GM19395 (cell line): ENCODE results near the gene CIAPIN1.

ENCODE experiments used
- ATAC-seq: cut with Tn5 transposase; IDR thresholded peaks from one replicate; pipeline ENCODE4 v1.9.1; 2021; ENCODE audit warnings: mild to moderate bottlenecking, moderate library complexity; ENCODE audit not compliant: unreplicated experiment

Gene CIAPIN1

DNA sequence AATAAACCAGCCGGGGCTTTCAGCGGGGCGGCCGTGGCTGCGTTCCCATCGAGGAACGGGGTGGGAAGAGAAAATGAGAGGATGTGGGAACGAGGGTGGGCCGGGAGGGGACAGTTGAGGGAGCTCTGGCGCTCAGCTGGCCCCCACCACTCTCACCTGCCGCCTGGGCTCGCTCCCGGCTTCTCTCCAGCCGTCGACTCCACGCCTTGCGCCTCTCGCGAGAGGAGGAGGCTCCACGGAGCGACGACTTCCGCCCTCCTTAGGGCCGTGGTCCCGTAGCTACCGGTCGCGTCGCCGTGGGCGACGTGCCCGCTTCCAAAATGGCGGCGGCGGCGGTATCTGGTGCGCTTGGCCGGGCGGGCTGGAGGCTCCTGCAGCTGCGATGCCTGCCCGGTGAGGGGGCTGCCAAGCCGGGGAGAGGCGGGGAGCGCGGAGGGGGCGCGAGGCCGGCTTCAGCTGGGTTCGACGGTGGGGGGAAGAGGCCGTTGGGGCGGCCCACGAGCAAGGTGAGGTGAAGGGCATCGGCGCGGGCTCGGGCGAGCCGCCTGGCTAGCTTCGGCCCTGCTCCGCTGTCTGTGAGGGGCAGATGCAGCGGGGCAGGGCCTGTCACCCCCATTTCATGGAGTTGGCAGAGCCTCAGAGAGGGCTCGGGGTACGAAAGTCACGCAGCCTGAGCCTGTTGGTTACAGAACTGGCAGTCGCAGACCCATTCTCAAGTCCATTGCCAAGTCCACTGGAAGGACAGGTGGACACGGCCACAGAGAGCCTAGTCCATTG lies at the start of gene CIAPIN1, which contains the start of gene COQ9:
Gene CIAPIN1, minus strand, starts transcription at position 200 of the 777 bp plus-strand sequence. CDS start 6,457 bp downstream, outside the sequence.
Gene COQ9, plus strand, starts transcription at position 294 of the 777 bp plus-strand sequence. Its CDS starts 27 bp downstream, at position 321.
- peak; percentile 96 for ATAC-seq

DNA sequence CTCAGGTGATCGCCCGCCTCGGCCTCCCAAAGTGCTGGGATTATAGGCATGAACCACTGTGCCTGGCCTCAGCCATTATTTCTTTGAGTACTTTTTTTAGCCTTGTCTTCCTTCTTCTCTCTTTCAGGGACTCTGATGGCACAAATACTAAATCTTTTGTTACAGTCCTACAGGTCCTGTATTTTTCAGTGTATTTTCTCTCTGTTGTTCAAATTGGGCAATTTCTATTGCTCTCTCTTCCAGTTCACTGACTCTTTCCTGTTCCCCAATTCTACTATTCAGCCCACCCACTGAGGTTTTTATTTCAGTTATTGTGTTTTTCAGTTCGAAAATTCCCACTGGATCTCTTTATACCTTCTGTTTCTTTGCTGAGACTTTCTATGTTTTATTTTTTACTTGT lies 46.6 kb upstream of the CIAPIN1 start:
- ATAC-seq = no peak

DNA sequence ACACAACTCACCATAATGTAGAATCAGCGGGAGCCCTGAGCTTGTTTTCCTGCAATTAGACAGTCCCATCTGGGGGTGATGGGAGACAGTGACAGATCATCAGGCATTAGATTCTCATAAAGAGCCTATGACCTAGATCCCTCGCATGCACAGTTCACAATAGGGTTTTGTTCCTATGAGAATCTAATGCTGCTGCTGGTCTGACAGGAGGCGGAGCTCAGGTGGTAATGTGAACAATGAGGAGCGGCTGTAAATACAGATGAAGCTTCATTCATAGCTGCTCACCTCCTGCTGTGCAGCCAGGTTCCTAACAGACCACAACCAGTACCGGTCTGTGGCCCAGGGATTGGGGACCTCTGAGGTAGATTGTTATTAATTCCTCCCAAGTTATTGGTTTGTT lies 42.0 kb upstream of the CIAPIN1 start:
- no peak for ATAC-seq

DNA sequence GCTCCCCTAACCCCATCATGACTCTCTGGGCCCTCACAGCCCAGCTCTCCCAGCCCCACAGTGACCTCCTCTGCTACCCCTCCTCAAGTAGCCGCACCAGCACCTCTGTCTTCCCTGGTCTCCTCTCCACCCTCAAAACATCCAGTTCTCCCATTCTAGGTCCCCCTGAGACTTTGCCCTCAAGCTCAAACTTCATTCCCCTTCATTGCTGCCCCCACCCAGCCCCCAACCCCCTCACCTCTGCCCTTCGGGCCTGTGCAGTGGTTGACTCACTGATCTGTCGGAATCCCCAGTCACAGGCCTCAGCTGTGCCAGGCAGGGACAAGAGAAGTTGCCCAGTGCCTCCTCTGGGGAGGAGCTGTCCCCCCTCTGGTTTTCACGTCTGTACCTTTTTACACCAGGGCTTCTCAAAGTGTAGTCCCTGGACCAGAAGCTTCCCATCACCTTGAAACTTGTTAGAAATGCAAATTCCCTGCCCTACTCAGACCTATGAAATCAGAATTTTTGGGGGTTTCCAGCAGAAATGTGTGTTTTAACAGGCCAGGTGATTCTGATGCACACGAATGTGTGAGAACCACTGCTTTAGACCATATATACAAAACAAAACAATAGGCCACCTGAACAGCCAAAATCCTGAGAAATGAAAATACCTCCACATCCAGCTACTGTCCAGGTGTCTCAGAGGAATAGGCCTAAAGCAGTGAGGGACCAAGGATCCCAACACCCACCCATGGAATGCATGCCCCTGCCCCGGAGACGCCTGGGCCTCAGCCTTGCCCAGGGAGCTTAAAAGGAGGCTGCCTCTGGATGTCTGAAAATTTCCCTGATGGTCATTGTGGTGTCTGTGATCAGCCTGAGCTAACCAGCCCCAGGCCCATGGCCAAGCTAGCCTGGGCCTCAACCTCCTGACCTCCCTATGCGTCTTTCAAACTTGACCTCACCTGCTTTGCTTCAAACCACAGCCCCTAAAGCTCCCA lies 40.0 kb upstream of the CIAPIN1 start:
- no peak for ATAC-seq

DNA sequence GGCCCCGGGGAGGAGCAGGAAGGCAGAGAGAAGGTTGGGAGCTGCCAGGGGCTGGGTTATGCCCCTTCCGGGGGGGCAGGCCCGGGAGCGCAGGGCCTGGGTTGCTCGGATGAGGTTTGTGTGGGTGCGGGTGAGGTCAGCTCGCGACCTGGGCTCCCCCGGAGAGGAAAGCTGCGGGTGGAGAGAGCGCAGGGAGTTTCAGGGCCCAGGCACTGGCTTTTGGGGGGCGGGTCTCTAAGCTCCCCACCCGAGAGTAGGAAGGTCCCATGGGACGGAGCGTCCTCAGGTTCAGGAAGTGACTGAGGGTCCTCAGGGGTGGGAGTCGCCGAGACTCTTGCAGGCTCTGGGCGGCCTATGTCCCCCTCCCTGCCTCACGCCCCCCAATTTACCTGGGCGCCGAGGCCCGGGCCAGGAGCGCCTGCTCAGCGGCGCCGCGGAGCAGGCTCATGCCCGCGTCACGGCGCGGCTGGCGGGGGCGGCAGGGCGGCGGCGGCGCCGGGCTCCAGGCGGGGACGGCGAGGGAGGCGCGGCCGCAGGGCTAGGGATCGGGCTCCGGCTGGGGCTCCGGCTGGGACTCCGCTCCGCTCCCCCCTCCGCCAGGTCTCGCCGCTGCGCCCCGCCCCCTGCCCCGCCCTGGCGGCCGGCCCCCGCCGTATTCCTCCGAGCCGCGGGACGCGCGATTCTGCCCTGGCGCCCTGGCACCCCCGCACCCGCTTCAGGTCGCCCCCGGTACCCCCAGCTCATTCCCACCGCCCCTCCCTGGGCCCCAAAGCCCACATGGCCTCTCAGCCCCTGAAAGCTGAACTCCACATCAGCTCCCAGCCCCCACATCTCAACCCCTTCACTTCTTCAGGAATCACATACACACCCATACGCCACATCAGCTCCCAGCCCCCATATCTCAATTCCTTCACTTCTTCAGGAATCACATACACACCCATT lies 39.0 kb upstream of the CIAPIN1 start, which contains the start of gene DOK4:
Gene DOK4, minus strand, starts transcription at position 578 of the 942 bp plus-strand sequence. CDS start 6,986 bp downstream, outside the sequence.
- ATAC-seq = peak; percentile 82

DNA sequence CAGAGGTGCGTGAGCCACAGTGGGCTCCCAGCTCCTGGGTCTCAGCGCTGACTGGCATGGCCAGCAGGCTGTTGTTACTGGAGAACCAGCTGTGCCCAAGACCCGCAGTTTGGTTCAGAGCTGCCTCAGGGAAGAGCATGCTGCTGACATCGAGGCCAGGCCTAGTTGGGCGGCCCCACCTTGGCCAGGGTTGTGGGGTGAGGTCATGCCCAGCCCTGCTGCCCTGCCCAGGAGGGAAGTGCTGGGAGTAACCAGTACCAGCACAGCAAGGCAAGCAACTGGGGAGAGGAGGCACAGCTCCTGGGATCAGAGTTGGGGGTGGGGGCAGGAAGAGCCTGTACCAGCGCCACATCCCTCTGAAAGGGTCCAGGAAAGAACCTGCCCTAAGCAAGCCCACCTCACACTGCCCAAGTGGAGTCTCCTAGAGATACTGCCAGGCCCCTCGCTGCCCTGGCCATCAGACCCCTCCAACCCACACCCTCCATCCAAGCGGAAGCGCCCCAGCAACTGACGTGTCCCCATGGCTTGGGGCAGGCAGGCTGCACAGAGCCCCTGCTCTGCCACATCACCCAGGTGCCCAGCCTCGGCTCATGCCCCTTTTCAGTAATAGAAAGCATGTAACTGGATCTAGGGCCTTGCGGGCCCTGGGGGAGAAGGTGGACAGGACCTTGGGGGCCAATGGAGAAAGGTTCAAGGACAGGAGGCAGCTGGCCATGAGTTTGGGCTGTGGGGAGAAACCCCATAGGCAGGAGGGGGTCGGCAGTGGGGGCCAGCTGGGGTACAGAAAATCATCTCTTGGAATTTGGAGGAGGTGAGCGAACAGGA lies 38.1 kb upstream of the CIAPIN1 start:
- no peak for ATAC-seq

DNA sequence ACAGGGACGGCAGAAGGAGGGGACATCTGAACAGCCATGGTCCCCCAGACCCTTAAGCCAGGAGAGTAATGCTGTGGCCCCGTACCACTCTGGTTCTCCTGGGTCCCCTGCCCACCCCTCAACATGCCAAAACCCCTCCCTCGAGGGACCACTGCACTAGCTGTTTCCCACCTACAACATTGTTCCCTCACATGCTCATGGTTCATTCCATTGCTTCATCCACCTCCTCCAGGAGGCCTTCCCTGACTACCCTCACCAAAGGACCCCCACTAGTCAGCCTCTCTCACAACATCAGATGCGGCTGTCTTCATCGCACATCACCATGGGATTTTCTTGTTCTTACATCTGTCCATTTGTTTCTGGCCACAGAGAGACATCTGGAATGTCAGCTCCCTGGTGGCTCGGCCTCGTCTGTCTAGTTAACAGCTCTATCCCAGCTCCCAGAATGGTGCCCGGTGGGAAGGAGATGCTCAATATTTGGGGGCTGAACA lies 37.4 kb upstream of the CIAPIN1 start:
- no peak for ATAC-seq

DNA sequence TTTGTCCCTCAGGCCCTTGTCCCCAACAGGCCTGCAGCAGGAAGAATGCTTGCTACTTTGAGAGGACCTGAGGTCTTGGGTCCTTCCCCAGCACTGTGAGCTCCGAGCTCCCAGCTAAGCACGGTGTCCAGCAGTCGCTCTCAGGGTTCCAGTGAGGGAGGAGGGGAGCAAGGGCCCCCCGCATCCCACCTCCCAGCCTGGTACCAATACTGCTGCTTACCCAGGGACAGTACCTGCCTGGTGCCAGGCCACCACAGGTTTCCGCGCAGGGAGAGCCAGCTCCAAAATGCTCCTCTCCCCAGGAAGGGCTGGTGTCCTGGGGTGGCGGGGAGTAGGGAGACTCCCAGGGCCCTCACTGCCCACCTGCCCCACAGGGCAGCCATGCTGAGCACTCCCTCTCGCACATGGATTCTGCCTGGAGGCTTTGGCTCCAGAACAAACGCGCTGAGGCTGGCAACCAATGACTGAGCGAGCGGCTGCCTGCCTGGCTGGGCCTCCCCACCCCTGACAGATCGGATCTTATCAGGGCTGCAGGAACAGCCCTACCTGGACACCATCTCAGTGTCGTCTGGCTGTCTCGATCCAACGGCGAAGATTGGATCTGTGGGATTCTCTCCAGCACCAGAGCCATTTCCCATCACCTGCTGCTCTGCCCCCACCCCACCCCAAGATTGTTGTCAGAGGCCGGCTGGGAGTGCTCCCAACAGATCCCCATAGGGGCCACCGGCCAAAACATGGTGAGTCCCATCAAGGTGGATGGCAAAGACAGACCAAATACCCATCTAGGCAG lies 36.7 kb upstream of the CIAPIN1 start:
- ATAC-seq = no peak

DNA sequence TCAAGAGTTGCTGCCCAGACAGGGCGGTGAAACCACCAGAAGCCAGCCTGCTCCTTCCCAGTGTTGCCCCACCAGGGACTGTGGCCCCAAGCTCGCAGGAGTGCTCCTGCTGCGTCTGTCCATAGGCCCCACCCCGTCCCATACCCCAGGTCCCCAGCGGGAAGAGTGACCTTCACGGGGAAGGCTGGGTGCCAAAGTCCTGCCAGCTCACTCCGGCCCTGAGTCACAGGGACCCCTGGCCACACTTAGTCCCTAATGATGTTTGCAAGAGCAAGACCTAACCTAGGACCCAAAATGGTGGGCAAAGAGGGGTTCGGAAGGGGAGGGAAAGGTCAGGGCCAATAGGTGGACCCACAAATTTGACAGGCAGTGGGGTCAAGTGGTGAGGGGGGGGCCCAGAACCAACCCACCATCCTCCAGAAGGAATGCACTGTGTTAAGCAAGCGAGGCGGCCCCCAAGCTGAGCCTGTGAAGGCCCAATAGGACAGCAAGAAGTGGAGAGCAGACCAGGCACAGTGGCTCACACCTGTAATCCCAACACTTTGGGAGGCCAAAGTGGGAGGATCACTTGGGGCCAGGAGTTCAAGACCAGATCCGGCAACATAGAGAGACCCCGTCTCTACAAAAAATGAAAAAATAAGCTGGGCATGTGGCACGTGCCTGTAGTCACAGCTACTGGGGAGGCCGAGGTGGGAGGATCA lies 35.8 kb upstream of the CIAPIN1 start:
- no peak for ATAC-seq

DNA sequence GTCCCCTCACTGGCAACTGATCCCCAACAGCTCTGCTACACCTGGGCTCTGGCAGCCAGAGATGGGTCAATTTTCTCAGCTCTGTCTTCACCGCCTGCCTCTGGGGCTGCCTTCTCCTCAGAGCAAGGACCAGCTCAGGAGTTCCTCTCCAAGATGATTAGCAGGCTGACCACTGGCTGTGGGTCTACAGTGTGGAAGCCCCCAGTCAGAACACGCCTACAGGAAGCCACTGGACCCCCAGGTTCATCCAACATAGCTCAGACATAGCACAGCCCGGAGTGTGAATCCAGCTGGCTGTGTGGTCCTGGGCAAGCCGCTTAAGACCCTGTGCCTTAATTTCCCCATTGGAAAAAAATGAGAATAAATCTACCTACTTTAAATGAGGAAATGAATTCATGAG lies 34.2 kb upstream of the CIAPIN1 start:
- no peak for ATAC-seq

DNA sequence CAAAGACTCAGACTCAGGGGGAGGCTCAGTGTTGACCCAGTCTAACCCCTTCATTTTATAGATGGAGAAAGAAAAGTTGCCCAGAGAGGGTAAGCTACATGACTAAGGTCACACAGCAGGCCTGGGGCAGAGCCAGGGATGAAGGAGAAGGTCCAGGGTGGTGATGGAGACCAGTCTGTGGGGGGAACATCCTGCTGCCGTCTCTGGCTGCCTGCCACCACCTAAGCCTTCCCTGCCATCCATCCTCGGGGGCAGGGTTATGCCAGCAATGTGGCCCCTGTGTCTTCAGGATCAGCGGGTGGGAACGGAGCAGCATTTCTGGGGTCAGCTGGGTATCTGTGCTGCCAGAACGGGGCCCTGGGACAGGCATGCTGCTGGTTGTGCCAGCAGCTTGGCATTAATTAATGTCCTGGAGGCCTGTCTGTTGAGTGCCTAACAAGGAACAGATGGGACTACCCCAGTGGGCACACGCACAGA lies 33.6 kb upstream of the CIAPIN1 start:
- no peak for ATAC-seq

DNA sequence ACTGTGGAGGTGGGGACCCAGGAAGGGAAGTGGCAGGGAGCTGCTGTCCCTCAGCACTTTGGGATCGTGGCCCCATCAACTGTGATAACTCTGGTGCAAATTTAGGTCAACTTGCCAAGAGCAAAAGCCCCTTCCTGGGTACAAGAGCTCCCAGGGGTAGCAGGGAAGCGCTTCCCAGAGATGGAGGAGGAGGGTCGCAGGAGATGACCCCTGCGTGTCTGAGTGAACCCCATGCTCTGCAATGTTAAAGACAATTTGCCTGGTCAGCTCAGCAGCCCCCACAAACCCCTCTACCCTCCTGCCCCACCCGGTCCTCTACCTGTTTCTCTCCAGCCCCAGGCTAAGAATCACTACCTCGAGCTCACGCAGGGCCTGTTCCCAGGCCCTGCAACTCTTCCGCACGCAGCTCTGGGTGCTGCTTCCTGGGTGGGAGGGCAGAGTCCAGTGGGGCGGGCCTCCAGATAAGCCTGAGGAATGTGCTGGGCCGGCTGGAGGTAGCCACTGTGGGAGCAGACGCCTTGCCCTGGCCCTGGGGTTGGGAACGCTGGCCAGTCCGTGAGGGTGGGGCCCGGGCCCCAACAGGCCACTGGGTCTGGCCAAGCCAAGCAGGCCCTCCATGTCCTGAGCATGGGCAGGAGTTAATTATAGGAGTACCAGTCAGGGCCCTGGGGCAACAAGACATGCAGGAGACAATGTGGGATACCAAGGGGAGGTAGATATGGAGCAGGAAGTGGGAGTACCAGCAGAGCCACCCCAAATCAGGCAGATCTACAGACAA lies 33.0 kb upstream of the CIAPIN1 start:
- ATAC-seq = no peak

DNA sequence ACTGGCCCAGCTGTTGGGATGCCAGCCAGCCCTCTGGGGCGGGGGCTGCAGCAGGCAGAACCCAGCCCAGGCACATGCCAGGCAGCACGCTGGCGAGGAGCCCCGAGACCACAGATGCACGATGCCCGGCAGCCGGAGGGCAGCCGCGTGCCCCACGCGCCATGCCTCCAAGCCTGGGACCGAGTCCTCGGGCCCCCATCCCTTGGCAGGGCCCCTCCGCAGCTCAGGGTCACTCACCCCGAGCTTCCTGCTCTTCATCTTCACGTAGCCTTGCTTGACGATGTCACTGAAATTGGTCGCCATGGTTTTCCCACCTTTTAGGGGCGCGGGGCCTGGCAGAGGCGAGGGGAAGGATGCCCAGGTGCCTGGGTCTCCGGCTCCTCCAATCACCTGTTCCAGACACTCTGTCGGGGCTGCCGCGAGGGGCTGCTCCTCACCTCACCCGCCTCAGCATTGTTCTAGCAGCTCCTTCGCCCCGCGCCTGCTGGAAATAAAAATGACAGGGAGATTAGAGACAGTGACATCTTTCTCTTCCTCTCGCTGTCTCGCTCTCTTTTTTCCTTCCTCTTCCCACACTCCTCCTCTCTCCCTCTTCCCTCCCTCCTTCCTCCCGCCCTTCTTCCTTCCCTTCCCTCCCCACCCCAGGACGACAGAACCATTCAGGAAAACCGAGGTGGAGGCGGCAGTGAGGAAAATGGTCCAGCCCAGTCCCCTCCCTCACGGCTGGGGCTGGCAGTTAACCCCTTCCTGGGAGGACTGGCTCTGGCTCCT lies 32.2 kb upstream of the CIAPIN1 start:
- no peak for ATAC-seq

DNA sequence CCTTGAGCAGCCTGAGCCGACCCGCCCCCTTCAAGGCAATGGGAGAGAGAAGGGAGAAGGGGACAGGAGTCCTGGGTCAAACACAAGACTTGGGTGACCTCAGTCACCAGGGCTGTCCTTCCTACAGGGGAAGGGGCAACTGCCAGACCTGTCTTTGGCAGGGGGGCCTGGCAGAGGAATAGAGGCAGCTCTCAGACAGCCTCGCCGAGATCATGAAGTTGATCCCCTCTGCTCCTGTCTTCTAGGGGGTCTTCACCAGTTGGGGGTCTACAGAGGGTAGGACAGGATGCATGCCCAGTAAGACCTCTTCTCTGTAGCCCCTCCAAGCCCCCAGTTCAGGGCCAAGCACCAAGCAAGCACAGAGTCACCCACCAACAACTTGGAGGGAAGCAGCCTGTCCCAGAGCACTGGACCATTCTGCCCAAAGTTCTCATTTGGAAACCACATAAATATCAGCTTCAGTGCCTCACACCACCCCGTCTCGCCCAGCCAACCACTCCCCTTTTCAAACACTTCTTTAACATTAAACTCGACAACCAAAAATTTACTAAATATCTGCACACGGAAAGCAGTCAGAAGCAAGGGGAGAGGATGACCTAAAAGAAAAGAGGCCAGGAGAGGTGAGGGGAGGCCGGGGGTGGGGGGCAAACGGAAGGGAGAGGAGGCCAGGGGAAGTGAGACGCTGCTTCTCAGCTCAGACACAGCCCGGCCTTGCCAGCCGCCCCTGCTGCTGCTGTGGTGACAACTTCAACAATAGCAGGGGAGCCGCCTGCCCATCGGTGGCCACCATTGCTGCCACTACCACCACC lies 31.4 kb upstream of the CIAPIN1 start:
- ATAC-seq = no peak

DNA sequence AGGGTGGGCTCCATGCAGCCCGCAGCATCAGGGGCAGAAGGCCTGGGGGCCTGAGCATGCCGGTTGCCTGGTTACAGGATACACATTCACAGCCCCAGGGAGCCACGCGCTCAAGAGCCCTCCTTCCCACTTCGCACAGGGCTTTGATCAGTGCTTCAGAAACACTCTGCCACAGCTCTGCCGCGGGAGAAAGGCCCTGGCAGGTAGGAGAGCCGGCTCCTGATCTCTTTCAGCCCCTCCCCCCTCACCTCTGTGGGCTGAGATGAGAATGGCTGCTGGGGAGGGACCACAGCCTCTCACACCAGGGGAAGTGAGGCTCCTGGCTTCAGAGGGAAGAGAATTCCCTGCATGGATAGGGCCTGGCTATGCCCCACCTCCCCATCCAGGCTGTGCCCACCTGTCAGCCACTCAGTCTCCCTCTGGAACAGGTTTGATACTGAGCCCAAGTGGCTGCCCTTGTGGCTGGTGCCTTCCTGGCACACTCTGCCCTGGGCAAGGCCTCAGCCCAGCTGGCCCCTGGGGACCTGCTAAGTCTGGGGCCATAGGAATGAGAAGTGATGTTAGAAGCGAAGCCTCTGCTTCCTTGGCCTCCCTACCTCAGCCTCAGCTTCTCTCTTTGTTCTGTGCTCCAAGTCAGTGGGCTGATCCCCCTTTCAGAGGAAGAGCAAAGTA lies 30.5 kb upstream of the CIAPIN1 start:
- no peak for ATAC-seq
